Neural cell (in vitro differentiated cells): ENCODE measurements around the gene NLRC3. TPM values are rescaled to one million over a fixed set of nuclear protein-coding genes. Genes with fewer than 3 reads are reported as not detected.
"Not testable (repeated sequence)": the region's sequence is repeated elsewhere in the genome, so short reads cannot be mapped to it uniquely, and the experiment has no call there.

Experiments used
- H2AFZ ChIP-seq: fragments of 200-600, 300-800 bp; sonication (generic), shearing (Covaris generic); 2 replicates; pipeline ENCODE4 v1.6.0; 2014; ENCODE audit warnings: low read depth, mild to moderate bottlenecking, antibody characterized with exemption, low read length, moderate library complexity
- H3F3A ChIP-seq: fragments of 200-600 bp; shearing (Covaris generic); 2 replicates; pipeline ENCODE4 v1.6.1; 2016; ENCODE audit warnings: mild to moderate bottlenecking, moderate library complexity, mixed read lengths, antibody characterized with exemption, low read length; ENCODE audit not compliant: insufficient read depth, poor library complexity, severe bottlenecking
- H3K27ac ChIP-seq: fragments of 200-600, 300-800 bp; sonication (generic), shearing (Covaris generic); 2 replicates; pipeline ENCODE4 v1.5.1; 2014; ENCODE audit warnings: mild to moderate bottlenecking, low read length, moderate library complexity
- H3K27me3 ChIP-seq: fragments of 300-800, 200-600 bp; sonication (generic), shearing (Covaris generic); 2 replicates; pipeline ENCODE4 v1.6.0; 2014; ENCODE audit warnings: mild to moderate bottlenecking, low read depth, low read length, moderate library complexity; ENCODE audit not compliant: insufficient read depth
- H3K36me3 ChIP-seq: fragments of 300-800, 200-600 bp; sonication (generic), shearing (Covaris generic); 2 replicates; pipeline ENCODE4 v1.5.1; 2014; ENCODE audit warnings: mild to moderate bottlenecking, antibody characterized with exemption, low read length, moderate library complexity; ENCODE audit not compliant: insufficient read depth
- H3K4me2 ChIP-seq: fragments of 300-800, 200-600 bp; sonication (generic), shearing (Covaris generic); 2 replicates; pipeline ENCODE4 v1.6.0; 2014; ENCODE audit warnings: mild to moderate bottlenecking, low read length
- H3K4me3 ChIP-seq: fragments of 300-800, 200-600 bp; sonication (generic), shearing (Covaris generic); 2 replicates; pipeline ENCODE4 v1.5.1; 2014; ENCODE audit warnings: mild to moderate bottlenecking, low read length, moderate library complexity
- H3K79me2 ChIP-seq: fragments of 200-600 bp; shearing (Covaris generic); replicated peaks from 2 replicates; pipeline ENCODE4 v1.6.0; 2014; ENCODE audit warnings: mild to moderate bottlenecking, low read length, moderate library complexity; ENCODE audit not compliant: insufficient read depth
- H3K9ac ChIP-seq: fragments of 300-800, 200-600 bp; sonication (generic), shearing (Covaris generic); 2 replicates; pipeline ENCODE4 v1.6.1; 2016; ENCODE audit warnings: mild to moderate bottlenecking, low read length, mixed read lengths
- H3K9me2 ChIP-seq: fragments of 200-600 bp; shearing (Covaris generic); 2 replicates; pipeline ENCODE4 v1.6.1; 2016; ENCODE audit warnings: mild to moderate bottlenecking, low read length, mixed read lengths; ENCODE audit not compliant: insufficient read depth
- H3K9me3 ChIP-seq: fragments of 200-600, 300-800 bp; sonication (generic), shearing (Covaris generic); 2 replicates; pipeline ENCODE4 v1.6.1; 2016; ENCODE audit warnings: mild to moderate bottlenecking, mixed run types, low read length, moderate library complexity, mixed read lengths
- H4K20me1 ChIP-seq: fragments of 200-600 bp; shearing (Covaris generic); 2 replicates; pipeline ENCODE4 v1.6.1; 2016; ENCODE audit warnings: mild to moderate bottlenecking, mixed run types; ENCODE audit not compliant: insufficient read depth
- EP300 ChIP-seq: fragments of 450-650 bp; conservative IDR thresholded peaks from 2 replicates; pipeline ENCODE4 v1.6.1; 2014; ENCODE audit warnings: antibody characterized with exemption, mild to moderate bottlenecking, moderate library complexity; ENCODE audit not compliant: poor library complexity, severe bottlenecking
- EZH2 ChIP-seq: fragments of 200-600, 300-800 bp; shearing (Covaris generic), sonication (generic); IDR thresholded peaks from 2 replicates; pipeline ENCODE4 v1.6.1; 2014; ENCODE audit warnings: antibody characterized with exemption, low read length, borderline replicate concordance, mild to moderate bottlenecking; ENCODE audit not compliant: insufficient read depth, poor library complexity, severe bottlenecking
- MXI1 ChIP-seq: fragments of 450-650 bp; conservative IDR thresholded peaks from 2 replicates; pipeline ENCODE4 v1.6.1; 2014; ENCODE audit warnings: antibody characterized with exemption, mild to moderate bottlenecking; ENCODE audit not compliant: poor library complexity, severe bottlenecking
- POLR2AphosphoS5 ChIP-seq: IDR thresholded peaks from 2 replicates; pipeline ENCODE4 v1.6.1; 2012
- RAD21 ChIP-seq: fragments of 450-650 bp; conservative IDR thresholded peaks from 2 replicates; pipeline ENCODE4 v1.6.1; 2014; ENCODE audit warnings: antibody characterized with exemption, mild to moderate bottlenecking, moderate library complexity
- REST ChIP-seq: IDR thresholded peaks from 2 replicates; pipeline ENCODE4 v1.6.1; 2012; ENCODE audit warnings: borderline replicate concordance
- SMC3 ChIP-seq: fragments of 450-650 bp; conservative IDR thresholded peaks from 2 replicates; pipeline ENCODE4 v1.6.1; 2014; ENCODE audit warnings: antibody characterized with exemption, mild to moderate bottlenecking, moderate library complexity; ENCODE audit not compliant: poor library complexity
- TAF1 ChIP-seq: IDR thresholded peaks from 2 replicates; pipeline ENCODE4 v1.6.1; 2012; ENCODE audit warnings: low read depth
- polyA plus RNA-seq: library from polyadenylated mRNA; depleted of rRNA; stranded (reverse); fragments of >200 nt; gene quantifications from 2 replicates; pipeline ENCODE4 v1.2.3, GENCODE V29; 2014
- TF ChIP-seq, protein P1 (sequence below): fragments of 450-650 bp; IDR thresholded peaks from 2 replicates; pipeline ENCODE4 v1.5.1; 2014; ENCODE audit warnings: antibody characterized with exemption, mild to moderate bottlenecking, moderate library complexity; ENCODE audit not compliant: poor library complexity, severe bottlenecking

NLRC3 gene
- polyA plus RNA-seq, 1 donor from 2014 or later = 0.57 TPM

DNA sequence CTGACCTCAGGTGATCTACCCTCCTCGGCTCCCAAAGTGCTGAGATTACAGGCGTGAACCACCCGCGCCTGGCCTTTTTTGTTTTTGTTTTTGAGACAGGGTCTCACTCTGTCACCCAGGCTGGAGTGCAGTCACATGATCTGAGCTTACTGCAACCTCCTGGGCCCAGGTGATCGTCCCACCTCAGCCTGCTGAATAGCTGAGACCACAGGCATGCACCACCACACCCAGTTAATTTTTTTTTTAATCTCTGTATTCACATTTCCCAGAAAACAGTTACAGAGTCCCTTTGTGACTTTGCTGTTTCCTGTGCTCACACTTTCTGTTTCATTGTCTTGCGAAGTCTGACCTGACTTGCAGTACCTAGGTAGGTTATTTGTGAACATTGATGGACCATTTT, 73.7 kb downstream of the NLRC3 start:
- Histone ChIP-seq H3K4me3 (no peak overlapping the region), H3K4me2 (no peak overlapping the region), H3K9ac (no peak overlapping the region), H3F3A (peaks cover 3% of the 10 kb centered on the region), H3K27me3 (no peaks in the 10 kb centered on the region), H3K27ac (no peak overlapping the region), H4K20me1 (no peaks in the 10 kb centered on the region), H3K9me2 (no peaks in the 10 kb centered on the region), H3K9me3 (no peaks in the 10 kb centered on the region), H2AFZ (no peak overlapping the region), H3K79me2 (peaks cover 11% of the 10 kb centered on the region), H3K36me3 (no peaks in the 10 kb centered on the region)
- TF ChIP-seq SMC3 (no peak), EP300 (no peak), REST (no peak), EZH2 (no peak), TAF1 (no peak), RAD21 (no peak), MXI1 (no peak), POLR2AphosphoS5 (no peak)
- TF ChIP-seq, protein P1, sequence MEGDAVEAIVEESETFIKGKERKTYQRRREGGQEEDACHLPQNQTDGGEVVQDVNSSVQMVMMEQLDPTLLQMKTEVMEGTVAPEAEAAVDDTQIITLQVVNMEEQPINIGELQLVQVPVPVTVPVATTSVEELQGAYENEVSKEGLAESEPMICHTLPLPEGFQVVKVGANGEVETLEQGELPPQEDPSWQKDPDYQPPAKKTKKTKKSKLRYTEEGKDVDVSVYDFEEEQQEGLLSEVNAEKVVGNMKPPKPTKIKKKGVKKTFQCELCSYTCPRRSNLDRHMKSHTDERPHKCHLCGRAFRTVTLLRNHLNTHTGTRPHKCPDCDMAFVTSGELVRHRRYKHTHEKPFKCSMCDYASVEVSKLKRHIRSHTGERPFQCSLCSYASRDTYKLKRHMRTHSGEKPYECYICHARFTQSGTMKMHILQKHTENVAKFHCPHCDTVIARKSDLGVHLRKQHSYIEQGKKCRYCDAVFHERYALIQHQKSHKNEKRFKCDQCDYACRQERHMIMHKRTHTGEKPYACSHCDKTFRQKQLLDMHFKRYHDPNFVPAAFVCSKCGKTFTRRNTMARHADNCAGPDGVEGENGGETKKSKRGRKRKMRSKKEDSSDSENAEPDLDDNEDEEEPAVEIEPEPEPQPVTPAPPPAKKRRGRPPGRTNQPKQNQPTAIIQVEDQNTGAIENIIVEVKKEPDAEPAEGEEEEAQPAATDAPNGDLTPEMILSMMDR = no peak

DNA sequence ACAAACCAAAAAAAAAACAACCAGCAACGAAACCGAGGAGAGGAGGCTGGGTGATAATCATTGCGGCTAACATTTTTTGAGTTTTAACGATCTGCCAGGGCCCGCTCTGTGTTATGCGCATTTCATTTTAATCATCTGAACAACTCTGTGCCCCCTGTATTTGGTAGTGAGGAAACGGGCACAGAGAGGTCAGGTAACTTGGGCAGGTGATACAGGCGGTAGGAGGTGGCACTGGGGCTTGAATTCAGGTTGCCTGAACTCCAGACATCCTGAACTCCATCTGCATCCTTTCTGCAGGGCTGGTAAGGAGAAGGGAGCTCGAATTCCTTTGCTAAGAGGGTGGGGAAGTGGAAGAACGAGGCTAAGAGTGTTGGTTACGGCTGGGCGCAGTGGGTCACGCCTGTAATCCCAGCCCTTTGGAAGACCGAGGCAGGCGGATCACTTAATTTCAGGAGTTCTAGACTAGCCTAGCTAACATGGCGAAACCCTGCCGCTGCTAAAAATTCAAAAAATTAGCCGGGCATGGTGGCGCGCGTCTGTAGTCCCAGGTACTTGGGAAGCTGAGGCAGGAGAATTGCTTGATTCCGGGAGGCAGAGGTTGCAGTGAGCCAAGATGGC, 75.3 kb downstream of the NLRC3 start:
- H3K9me3 ChIP-seq = no peaks in the 10 kb centered on the region
- peak overlapping the region; percentile 13 for H3K4me2 ChIP-seq
- H3K4me3 ChIP-seq = peak overlapping the region; percentile 99
- H3K9me2 ChIP-seq = no peaks in the 10 kb centered on the region
- no peak overlapping the region for H2AFZ ChIP-seq
- no peak for TF ChIP-seq EZH2
- no peak for TF ChIP-seq EP300
- no peak for TF ChIP-seq MXI1
- TF ChIP-seq, protein P1 = no peak
- TF ChIP-seq REST = no peak
- TF ChIP-seq RAD21 = no peak
- no peak for TF ChIP-seq TAF1
- TF ChIP-seq SMC3 = no peak
- TF ChIP-seq POLR2AphosphoS5 = no peak
- no peak overlapping the region for H3K27ac ChIP-seq
- no peaks in the 10 kb centered on the region for H4K20me1 ChIP-seq
- no peaks in the 10 kb centered on the region for H3K27me3 ChIP-seq
- peaks cover 3% of the 10 kb centered on the region for H3F3A ChIP-seq
- H3K9ac ChIP-seq = peak overlapping the region; percentile 78
- H3K36me3 ChIP-seq = no peaks in the 10 kb centered on the region
- peaks cover 11% of the 10 kb centered on the region for H3K79me2 ChIP-seq

- not testable (repeated sequence) for H3K9me3 ChIP-seq, H3K36me3 ChIP-seq, H3K9me2 ChIP-seq, H3F3A ChIP-seq, H3K27me3 ChIP-seq, H4K20me1 ChIP-seq
- Histone ChIP-seq H3K4me2 (peak overlapping the region; percentile 13), H2AFZ (peak overlapping the region; percentile 91), H3K27ac (peak overlapping the region; percentile 66), H3K9ac (peak overlapping the region; percentile 78), H3K79me2 (peaks cover 11% of the 10 kb centered on the region), H3K4me3 (peak overlapping the region; percentile 99)
Measured at GRCh38 chr16:3501412-3501761, 75.8 kb downstream of the NLRC3 start.
